Natural killer cell (primary cell): ENCODE results near the gene MTMR12. TPM values are rescaled to one million over a fixed set of nuclear protein-coding genes. Genes with fewer than 3 reads are reported as not detected.

Experiments
- ATAC-seq, 3 donors: fragments of 150-1000 bp in 2 of 3; fragments of 200-7000 bp in 1 of 3; cut with Tn5 transposase; 1 replicate in 1 of 3; 2 replicates in 2 of 3; pipeline ENCODE4 v1.10.0; 2021; ENCODE audit warnings: mild to moderate bottlenecking in 2 of 3, moderate library complexity in 2 of 3
- DNase-seq, 2 donors: peaks; one replicate each; pipeline versions ENCODE4 v3.0.0 to v3.0.0-alpha.2; 2013 to 2021; ENCODE audit warnings: mixed read lengths in 1 of 2
- H3K27ac ChIP-seq: one replicate; pipeline ENCODE4 v1.5.1; 2013; ENCODE audit warnings: mild to moderate bottlenecking, low read length
- H3K27me3 ChIP-seq: one replicate; pipeline ENCODE4 v1.6.1; 2013; ENCODE audit warnings: low read length; ENCODE audit not compliant: control insufficient read depth, insufficient read depth
- H3K36me3 ChIP-seq: one replicate; pipeline ENCODE4 v1.6.1; 2013; ENCODE audit warnings: low read length; ENCODE audit not compliant: control insufficient read depth, insufficient read depth
- H3K4me1 ChIP-seq: one replicate; pipeline ENCODE4 v1.6.1; 2013; ENCODE audit warnings: low read length; ENCODE audit not compliant: control insufficient read depth, insufficient read depth
- H3K4me3 ChIP-seq: one replicate; pipeline ENCODE4 v1.5.1; 2013; ENCODE audit warnings: low read length
- H3K9me3 ChIP-seq: one replicate; pipeline ENCODE4 v1.6.1; 2013; ENCODE audit warnings: low read length; ENCODE audit not compliant: control insufficient read depth, insufficient read depth
- H3K27ac Mint-ChIP-seq, 2 donors: one replicate each; pipeline ENCODE4 v1.8.0; 2022; ENCODE audit warnings: mild to moderate bottlenecking in 2 of 2, mixed read lengths in 2 of 2, moderate library complexity in 1 of 2
- H3K27me3 Mint-ChIP-seq, 2 donors: one replicate each; pipeline ENCODE4 v1.8.0; 2022; ENCODE audit warnings: low read depth in 2 of 2, mixed read lengths in 2 of 2
- H3K36me3 Mint-ChIP-seq: one replicate; pipeline ENCODE4 v1.8.0; 2022; ENCODE audit warnings: mixed read lengths
- H3K4me1 Mint-ChIP-seq, 2 donors: one replicate each; pipeline ENCODE4 v1.8.0; 2022; ENCODE audit warnings: mixed read lengths in 2 of 2
- H3K4me3 Mint-ChIP-seq: one replicate; pipeline ENCODE4 v1.8.0; 2022; ENCODE audit warnings: mild to moderate bottlenecking, moderate library complexity, mixed read lengths
- H3K9me3 Mint-ChIP-seq, 2 donors: one replicate each; pipeline ENCODE4 v1.8.0; 2022; ENCODE audit warnings: mixed read lengths in 2 of 2
- CTCF ChIP-seq: fragments of 200-600 bp; IDR thresholded peaks from one replicate; pipeline ENCODE4 v1.8.0; 2022; ENCODE audit warnings: antibody characterized with exemption
- WGBS: methylation state at CpG from one replicate; pipeline ENCODE4 v1.1.7; 2013; ENCODE audit warnings: missing lambda C conversion rate; ENCODE audit not compliant: insufficient coverage; 5-methylcytosine and 5-hydroxymethylcytosine counted together
- intact Hi-C: fragments of 100-400 bp; cut with micrococcal nuclease; formaldehyde crosslinking; loops from one replicate; pipeline ENCODE4 v1.14.2; 2022
- total RNA-seq, 4 donors: library from RNA; stranded (reverse); fragments of 120-200 nt in 1 of 4; gene quantifications; one replicate each; pipeline versions ENCODE4 v1.2.3 to v1.2.4, GENCODE V29; 2013 to 2022

MTMR12 gene
- total RNA-seq, 3 donors from 2014 or later (not counting 1 experiment from before 2014, with no cell fraction given) = 36.9 to 47.7 (median 39.8) TPM

GRCh38 chr5:32190095-32190494 lies 122.6 kb downstream of the MTMR12 start:
- H3K27ac Mint-ChIP-seq = no peak overlapping the region
- no peak overlapping the region for H3K27ac ChIP-seq
- no peaks in the 10 kb centered on the region for H3K27me3 ChIP-seq
- no peaks in the 10 kb centered on the region for H3K9me3 ChIP-seq
- no peak for TF ChIP-seq CTCF
- H3K36me3 Mint-ChIP-seq = no peaks in the 10 kb centered on the region
- ATAC-seq = no peak
- H3K4me3 ChIP-seq = no peak overlapping the region
- WGBS = 72% methylated on average over 5 of the region's 5 CpGs
- peaks cover 0 to 6% of the 10 kb centered on the region in 2 donors for H3K4me1 Mint-ChIP-seq
- H3K9me3 Mint-ChIP-seq = no peaks in the 10 kb centered on the region
- peaks cover 3% of the 10 kb centered on the region for H3K4me1 ChIP-seq
- peaks cover 13 to 22% of the 10 kb centered on the region in 2 donors for H3K27me3 Mint-ChIP-seq
- H3K4me3 Mint-ChIP-seq = no peak overlapping the region
- H3K36me3 ChIP-seq = no peaks in the 10 kb centered on the region
- no peak for DNase-seq
- intact Hi-C loops = no loop called here

- H3K27ac Mint-ChIP-seq = no peak overlapping the region
- Histone ChIP-seq H3K27me3 (no peaks in the 10 kb centered on the region), H3K36me3 (no peaks in the 10 kb centered on the region), H3K4me3 (no peak overlapping the region), H3K9me3 (no peaks in the 10 kb centered on the region), H3K27ac (no peak overlapping the region), H3K4me1 (no peaks in the 10 kb centered on the region)
- peaks cover 6 to 7% of the 10 kb centered on the region in 2 donors for H3K4me1 Mint-ChIP-seq
- H3K36me3 Mint-ChIP-seq = no peaks in the 10 kb centered on the region
- intact Hi-C loops = no loop called here
- H3K27me3 Mint-ChIP-seq = peaks cover 2 to 7% of the 10 kb centered on the region in 2 donors
- H3K4me3 Mint-ChIP-seq = no peak overlapping the region
- DNase-seq (no peak), ATAC-seq (no peak)
- no peak for TF ChIP-seq CTCF
- H3K9me3 Mint-ChIP-seq = no peaks in the 10 kb centered on the region
Observed at GRCh38 chr5:32187675-32188074, 125.1 kb downstream of the MTMR12 start.

- H3K4me3 Mint-ChIP-seq = no peak overlapping the region
- H3K4me1 Mint-ChIP-seq = peaks cover 10% of the 10 kb centered on the region in 2 donors
- ATAC-seq (peak; percentile 70 to 89 (median 83)), DNase-seq (no peak)
- intact Hi-C loops = no loop called here
- H3K36me3 Mint-ChIP-seq = no peaks in the 10 kb centered on the region
- Histone ChIP-seq H3K9me3 (no peaks in the 10 kb centered on the region), H3K27me3 (no peaks in the 10 kb centered on the region), H3K27ac (no peak overlapping the region), H3K4me3 (no peak overlapping the region), H3K4me1 (no peaks in the 10 kb centered on the region), H3K36me3 (no peaks in the 10 kb centered on the region)
- 40% methylated on average over 5 of the region's 5 CpGs for WGBS
- H3K27ac Mint-ChIP-seq = peak overlapping the region; percentile 25 to 27
- H3K9me3 Mint-ChIP-seq = no peaks in the 10 kb centered on the region
- no peak for TF ChIP-seq CTCF
- H3K27me3 Mint-ChIP-seq = peaks cover 0 to 7% of the 10 kb centered on the region in 2 donors
Observed at GRCh38 chr5:32182463-32183063, 130.2 kb downstream of the MTMR12 start.

Other genes starting within 250 kb of the MTMR12 start
- gene GOLPH3, start 138.6 kb downstream of the MTMR12 start, total RNA-seq = 10 to 100 TPM; 67.6 to 70.6 (median 69.3) TPM
- gene ZFR, start 131.8 kb upstream of the MTMR12 start, total RNA-seq = 10 to 100 TPM; 62.7 to 70.8 (median 62.7) TPM